ENCODE results near the gene PPP4R3A.
A peak's percentile ranks its signal among the peaks of the same experiment; 100 is the strongest.

DNA sequence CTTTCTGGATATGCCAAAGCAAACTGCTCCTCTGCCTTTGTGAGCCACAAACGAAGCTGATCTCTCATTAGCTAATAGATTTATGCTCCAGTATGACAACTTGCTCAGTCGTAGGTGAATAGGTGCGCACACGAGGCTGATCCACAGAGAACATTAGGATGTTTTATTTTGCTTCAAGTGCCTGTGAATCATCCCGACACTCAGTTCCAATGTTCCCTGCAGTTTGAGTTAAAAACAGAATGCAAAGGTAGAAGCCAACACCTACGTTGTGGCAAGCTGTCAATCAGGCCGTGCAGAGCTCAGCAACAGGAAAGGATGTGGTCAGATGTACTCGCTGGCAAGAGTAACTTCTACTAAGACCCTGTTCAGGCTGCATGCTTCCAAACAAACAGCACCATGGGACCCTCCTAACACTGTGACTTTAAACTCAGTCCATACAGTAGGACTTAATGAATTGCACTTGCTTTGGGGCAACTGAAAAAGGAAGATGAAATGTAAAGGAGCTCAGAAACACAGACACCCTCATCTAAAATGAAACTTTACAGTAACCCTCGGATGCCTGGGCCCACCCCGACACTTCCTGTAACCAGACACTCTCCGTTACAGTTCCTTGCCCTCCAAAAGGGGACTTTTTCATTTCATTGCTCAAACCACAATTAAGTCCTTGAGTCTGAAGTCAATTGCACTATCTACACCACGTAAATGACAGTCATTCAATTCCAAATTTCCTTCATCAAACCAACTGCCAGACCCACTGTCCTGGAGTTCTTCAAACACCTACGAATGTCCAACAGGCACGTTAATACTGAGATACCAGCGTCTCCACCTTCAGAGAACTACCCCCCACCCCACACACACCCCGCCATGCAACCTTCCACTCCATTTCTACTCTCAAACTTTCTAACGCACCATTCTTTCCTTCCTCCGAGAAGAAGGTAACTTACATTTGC, 94.0 kb downstream of the PPP4R3A start:
- peak; percentile 74 for TF ChIP-seq POLR2AphosphoS5 (IDR thresholded peaks at IDR 0.05; ENCODE audit: low read depth, low read length)
- TF ChIP-seq POLR2A (IDR thresholded peaks at IDR 0.05; ENCODE audit: low read depth, low read length), result peak; percentile 91
- 0 out of 2 replicates have a peak, but pooled peaks have one; percentile 54 for TF ChIP-seq TAF1 (IDR thresholded peaks at IDR 0.05; ENCODE audit: borderline replicate concordance, low read depth, low read length)

Measured in GM12892 (cell line).